Measurements from ENCODE around the gene MT1M.

Gene MT1M

GRCh38 chr16:56681939-56682702 lies 49.7 kb downstream of the MT1M start, which contains the start of gene MT1X:
Gene MT1X, plus strand, starts transcription at chr16:56682470. Its CDS starts 71 bp downstream, at chr16:56682541.
- no peaks in the 10 kb centered on the region for H4K20me1 ChIP-seq (ENCODE audit: insufficient read depth, low read length, poor library complexity, severe bottlenecking)
- peaks cover 10% of the 10 kb centered on the region for H3K4me1 ChIP-seq (ENCODE audit: insufficient read depth, low read length, poor library complexity, severe bottlenecking)
- H3K9me2 ChIP-seq (replicated peaks; ENCODE audit: low read depth, low read length), result no peaks in the 10 kb centered on the region
- no peaks in the 10 kb centered on the region for H3K9me3 ChIP-seq (ENCODE audit: insufficient read depth, low read depth, low read length)
- H3K4me2 ChIP-seq (ENCODE audit: low read depth, low read length, poor library complexity, severe bottlenecking), result peak within 1 kb of the TSS; percentile 90
- TF ChIP-seq EZH2phosphoT487 (IDR thresholded peaks at IDR 0.05; ENCODE audit: borderline replicate concordance) (no peak), CTCF (conservative IDR thresholded peaks at IDR 0.05; ENCODE audit: low read length) (no peak)
- peaks cover 5% of the 10 kb centered on the region; the same call in 1 of the 2 replicates for H3K79me2 ChIP-seq (ENCODE audit: insufficient read depth, low read length)
- peak within 1 kb of the TSS; percentile 95 for H2AFZ ChIP-seq (ENCODE audit: low read length)
- H3K36me3 ChIP-seq (ENCODE audit: insufficient read depth, low read length), result no peaks in the 10 kb centered on the region
- peak within 1 kb of the TSS; percentile 88 for H3K9ac ChIP-seq (ENCODE audit: low read depth, low read length, poor library complexity, severe bottlenecking)
- H3K27me3 ChIP-seq (ENCODE audit: insufficient read depth, low read length, poor library complexity, severe bottlenecking), result no peaks in the 10 kb centered on the region
- peak within 1 kb of the TSS; percentile 79 for H3K4me3 ChIP-seq (ENCODE audit: low read length, poor library complexity, severe bottlenecking)
- H3F3A ChIP-seq (ENCODE audit: low read depth), result no peaks in the 10 kb centered on the region

GRCh38 chr16:56682703-56683397 lies 50.4 kb downstream of the MT1M start:
- H3K36me3 ChIP-seq (ENCODE audit: insufficient read depth, low read length), result no peaks in the 10 kb centered on the region
- H3K4me3 ChIP-seq (ENCODE audit: low read length, poor library complexity, severe bottlenecking), result peak overlapping the region; percentile 79
- TF ChIP-seq CTCF (conservative IDR thresholded peaks at IDR 0.05; ENCODE audit: low read length) (no peak), EZH2phosphoT487 (IDR thresholded peaks at IDR 0.05; ENCODE audit: borderline replicate concordance) (no peak)
- no peaks in the 10 kb centered on the region for H3F3A ChIP-seq (ENCODE audit: low read depth)
- H3K9ac ChIP-seq (ENCODE audit: low read depth, low read length, poor library complexity, severe bottlenecking), result peak overlapping the region; percentile 88
- no peaks in the 10 kb centered on the region for H3K27me3 ChIP-seq (ENCODE audit: insufficient read depth, low read length, poor library complexity, severe bottlenecking)
- H3K4me1 ChIP-seq (ENCODE audit: insufficient read depth, low read length, poor library complexity, severe bottlenecking), result peaks cover 10% of the 10 kb centered on the region
- H2AFZ ChIP-seq (ENCODE audit: low read length), result peak overlapping the region; percentile 95
- H3K9me2 ChIP-seq (replicated peaks; ENCODE audit: low read depth, low read length), result no peaks in the 10 kb centered on the region
- no peaks in the 10 kb centered on the region for H4K20me1 ChIP-seq (ENCODE audit: insufficient read depth, low read length, poor library complexity, severe bottlenecking)
- peak overlapping the region; percentile 90 for H3K4me2 ChIP-seq (ENCODE audit: low read depth, low read length, poor library complexity, severe bottlenecking)
- no peaks in the 10 kb centered on the region for H3K9me3 ChIP-seq (ENCODE audit: insufficient read depth, low read depth, low read length)
- H3K79me2 ChIP-seq (ENCODE audit: insufficient read depth, low read length), result peaks cover 5% of the 10 kb centered on the region; the same call in 1 of the 2 replicates

Data from Loucy (cell line).